ENCODE results near the gene ACBD7. TPM values are rescaled to one million over a fixed set of nuclear protein-coding genes. Genes with fewer than 3 reads are reported as not detected.

Gene ACBD7
- total RNA-seq, 4 donors from 2014 or later = not detected

DNA sequence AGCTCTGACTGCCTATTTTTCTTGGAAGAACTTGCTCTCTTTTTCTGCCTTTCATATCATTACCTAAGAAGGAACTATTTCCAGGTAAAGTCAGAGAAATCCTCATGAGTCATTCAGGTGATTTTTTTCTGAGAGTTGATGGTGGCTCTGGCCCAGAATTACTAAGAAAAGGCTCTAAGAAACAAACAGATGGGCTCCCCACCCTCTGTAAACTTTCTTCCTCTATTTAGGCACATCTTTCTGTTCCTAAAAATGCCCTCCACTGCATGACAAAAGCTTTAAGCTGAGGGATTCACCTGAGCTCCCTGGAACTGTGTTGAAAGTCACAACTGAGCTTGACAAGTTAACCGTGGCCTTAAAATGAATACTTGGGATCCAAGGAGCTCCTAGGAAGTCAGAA is 43.2 kb downstream of the ACBD7 start:
- Histone ChIP-seq H3K4me3 (no peak overlapping the region), H3K27ac (no peak overlapping the region), H3K36me3 (no peaks in the 10 kb centered on the region), H3K4me1 (no peaks in the 10 kb centered on the region), H3K27me3 (no peaks in the 10 kb centered on the region), H3K9me3 (no peaks in the 10 kb centered on the region)
- in situ Hi-C loops (cut with MboI; ENCODE audit: low sequenced_read_pairs in 4 of 4) (no loop called here), intact Hi-C loops (cut with DNase I; ENCODE audit: low total_unique reads) (no loop called here)
- no peak for ATAC-seq
- DNase-seq = no peak
- TF ChIP-seq CTCF (IDR thresholded peaks at IDR 0.05 in 4 of 5, conservative IDR thresholded peaks at IDR 0.05 in 1 of 5) (no peak), POLR2A (IDR thresholded peaks at IDR 0.05) (no peak)

GRCh38 chr10:15043674-15044073 is 44.9 kb downstream of the ACBD7 start, which contains the start of gene OLAH:
OLAH (plus strand) TSS chr10:15043943; CDS start chr10:15047289, 3,346 bp downstream.
- no peaks in the 10 kb centered on the region for H3K27me3 ChIP-seq
- H3K4me3 ChIP-seq = no peak within 1 kb of the TSS
- TF ChIP-seq POLR2A (IDR thresholded peaks at IDR 0.05) (no peak), CTCF (IDR thresholded peaks at IDR 0.05 in 4 of 5, conservative IDR thresholded peaks at IDR 0.05 in 1 of 5) (no peak)
- no peaks in the 10 kb centered on the region for H3K4me1 ChIP-seq
- intact Hi-C loops (cut with DNase I; ENCODE audit: low total_unique reads) = no loop called here
- no peak within 1 kb of the TSS for H3K27ac ChIP-seq
- in situ Hi-C loops (cut with MboI; ENCODE audit: low sequenced_read_pairs in 4 of 4) = no loop called here
- no peak for ATAC-seq
- no peak for DNase-seq
- no peaks in the 10 kb centered on the region for H3K36me3 ChIP-seq
- H3K9me3 ChIP-seq = no peaks in the 10 kb centered on the region

DNA sequence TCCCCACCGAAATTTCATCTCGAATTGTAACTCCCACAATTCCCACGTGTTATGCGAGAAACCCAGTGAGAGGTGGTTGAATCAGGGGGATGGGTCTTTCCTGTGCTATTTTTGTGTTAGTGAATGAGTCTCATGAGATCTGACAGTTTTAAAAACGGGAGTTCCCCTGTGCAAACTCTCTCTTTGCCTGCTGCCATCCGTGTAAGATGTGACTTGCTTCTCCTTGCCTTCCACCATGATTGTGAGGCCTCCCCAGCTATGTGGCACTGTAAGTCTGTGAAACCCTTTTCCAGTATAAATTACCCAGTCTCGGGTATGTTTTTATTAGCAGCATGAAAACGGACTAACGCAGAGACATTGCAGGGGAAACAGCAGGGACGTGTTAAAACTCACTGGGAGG is 50.2 kb downstream of the ACBD7 start:
- Histone ChIP-seq H3K4me3 (no peak overlapping the region), H3K4me1 (no peaks in the 10 kb centered on the region), H3K27ac (no peak overlapping the region), H3K9me3 (no peaks in the 10 kb centered on the region), H3K27me3 (no peaks in the 10 kb centered on the region), H3K36me3 (no peaks in the 10 kb centered on the region)
- in situ Hi-C loops (cut with MboI; ENCODE audit: low sequenced_read_pairs in 4 of 4) (no loop called here), intact Hi-C loops (cut with DNase I; ENCODE audit: low total_unique reads) (no loop called here)
- DNase-seq (no peak), ATAC-seq (no peak)
- TF ChIP-seq CTCF (IDR thresholded peaks at IDR 0.05 in 4 of 5, conservative IDR thresholded peaks at IDR 0.05 in 1 of 5) (no peak), POLR2A (IDR thresholded peaks at IDR 0.05) (no peak)

GRCh38 chr10:15037691-15038090 is 50.9 kb downstream of the ACBD7 start:
- ATAC-seq (no peak), DNase-seq (no peak)
- Histone ChIP-seq H3K4me1 (no peaks in the 10 kb centered on the region), H3K9me3 (no peaks in the 10 kb centered on the region), H3K27me3 (no peaks in the 10 kb centered on the region), H3K27ac (no peak overlapping the region), H3K4me3 (no peak overlapping the region), H3K36me3 (no peaks in the 10 kb centered on the region)
- intact Hi-C loops (cut with DNase I; ENCODE audit: low total_unique reads) (no loop called here), in situ Hi-C loops (cut with MboI; ENCODE audit: low sequenced_read_pairs in 4 of 4) (no loop called here)
- TF ChIP-seq CTCF (IDR thresholded peaks at IDR 0.05 in 4 of 5, conservative IDR thresholded peaks at IDR 0.05 in 1 of 5) = no peak
- TF ChIP-seq POLR2A (IDR thresholded peaks at IDR 0.05) = no peak

All from gastrocnemius medialis (tissue), 4 donors.